Activated CD8-positive, alpha-beta memory T cell treated with anti-CD3 and anti-CD28 coated beads, Interleukin-2, amount 10 ng/mL, durations not matched to agents 7 days and 5 days (primary cell): ENCODE results near the gene GORASP2. TPM values are rescaled to one million over a fixed set of nuclear protein-coding genes. Genes with fewer than 3 reads are reported as not detected.

ENCODE experiments used
- ATAC-seq: fragments of 150-1000 bp; cut with Tn5 transposase; one replicate; pipeline ENCODE4 v1.10.0; 2021; ENCODE audit warnings: moderate library complexity
- CTCF ChIA-PET: fragments of 350-600 bp; sonication (Branson Sonifier 250); formaldehyde crosslinking; loops from one replicate; lab custom pipeline; 2021; ENCODE audit warnings: antibody characterized with exemption; lab: Charles Lee
- DNase-seq: peaks from one replicate; pipeline ENCODE4 v3.0.0-alpha.2; 2020
- H3K27ac Mint-ChIP-seq: one replicate; pipeline ENCODE4 v1.8.0; 2021; ENCODE audit warnings: mild to moderate bottlenecking, mixed read lengths
- H3K27me3 Mint-ChIP-seq: one replicate; pipeline ENCODE4 v1.8.0; 2021; ENCODE audit warnings: mixed read lengths
- H3K36me3 Mint-ChIP-seq: one replicate; pipeline ENCODE4 v1.8.0; 2021; ENCODE audit warnings: mild to moderate bottlenecking, mixed read lengths
- H3K4me1 Mint-ChIP-seq: one replicate; pipeline ENCODE4 v1.8.0; 2021; ENCODE audit warnings: mixed read lengths
- H3K4me3 Mint-ChIP-seq: one replicate; pipeline ENCODE4 v1.8.0; 2021; ENCODE audit warnings: mild to moderate bottlenecking, moderate library complexity, mixed read lengths
- H3K9me3 Mint-ChIP-seq: one replicate; pipeline ENCODE4 v1.8.0; 2022; ENCODE audit warnings: low read depth, mixed read lengths
- total RNA-seq, 2 experiments: library from RNA; stranded (reverse); gene quantifications; one replicate each; pipeline ENCODE4 v1.2.3, GENCODE V29; 2021

Gene GORASP2
- total RNA-seq = 10 to 100 TPM; 45.3 to 64.4 TPM

- H3K27ac Mint-ChIP-seq = peak within 1 kb of the TSS; percentile 97
- peak; percentile 99 for DNase-seq
- H3K4me1 Mint-ChIP-seq = peaks cover 40% of the 10 kb centered on the region
- H3K4me3 Mint-ChIP-seq = peak within 1 kb of the TSS; percentile 95
- H3K36me3 Mint-ChIP-seq = peaks cover 24% of the 10 kb centered on the region
- ATAC-seq = peak; percentile 93
- H3K27me3 Mint-ChIP-seq = no peaks in the 10 kb centered on the region
- CTCF ChIA-PET = interaction anchor here (0.8 to 4.3 kb wide), 34 partner anchors 9 to 638 kb away, joined by 3 to 23 read pairs (median 4); partner anchors contain the start of genes DCAF17, METTL8 and TLK1
- no peaks in the 10 kb centered on the region for H3K9me3 Mint-ChIP-seq
Observed at GRCh38 chr2:170928824-170929685, at the start of gene GORASP2. TSS of gene GORASP2 (plus strand) at chr2:170929253. CDS start at chr2:170929341, 88 bp downstream.

GRCh38 chr2:170881840-170882239 lies 47.2 kb upstream of the GORASP2 start:
- CTCF ChIA-PET = interaction anchor here (1.8 kb wide), 1 partner anchor 9 kb away, joined by 12 read pairs; no protein-coding TSS in a partner anchor
- no peaks in the 10 kb centered on the region for H3K36me3 Mint-ChIP-seq
- no peaks in the 10 kb centered on the region for H3K9me3 Mint-ChIP-seq
- H3K4me1 Mint-ChIP-seq = peaks cover 6% of the 10 kb centered on the region
- no peak for ATAC-seq
- no peak overlapping the region for H3K4me3 Mint-ChIP-seq
- peaks cover 25% of the 10 kb centered on the region for H3K27me3 Mint-ChIP-seq
- no peak for DNase-seq
- no peak overlapping the region for H3K27ac Mint-ChIP-seq

- Mint-ChIP-seq H3K9me3 (no peaks in the 10 kb centered on the region), H3K36me3 (no peaks in the 10 kb centered on the region), H3K4me3 (no peak overlapping the region), H3K27me3 (peaks cover 25% of the 10 kb centered on the region), H3K4me1 (peaks cover 6% of the 10 kb centered on the region), H3K27ac (no peak overlapping the region)
- CTCF ChIA-PET = no interaction called here
- DNase-seq (no peak), ATAC-seq (no peak)
Observed at GRCh38 chr2:170882758-170883157, 46.3 kb upstream of the GORASP2 start.

- CTCF ChIA-PET = interaction anchor here (2.6 kb wide), 1 partner anchor 11 kb away, joined by 10 read pairs; no protein-coding TSS in a partner anchor
Observed at GRCh38 chr2:170883683-170884082, 45.4 kb upstream of the GORASP2 start.

GRCh38 chr2:170885130-170885791 lies 43.8 kb upstream of the GORASP2 start:
- CTCF ChIA-PET = interaction anchor here (1.0 to 2.6 kb wide), 2 partner anchors 12 to 531 kb away, joined by 3 to 10 read pairs; no protein-coding TSS in a partner anchor
- no peak for ATAC-seq
- no peaks in the 10 kb centered on the region for H3K9me3 Mint-ChIP-seq
- H3K27me3 Mint-ChIP-seq = peaks cover 36% of the 10 kb centered on the region
- no peak overlapping the region for H3K4me3 Mint-ChIP-seq
- H3K27ac Mint-ChIP-seq = no peak overlapping the region
- no peaks in the 10 kb centered on the region for H3K4me1 Mint-ChIP-seq
- no peak for DNase-seq
- no peaks in the 10 kb centered on the region for H3K36me3 Mint-ChIP-seq

More at GRCh38 chr2:170883683-170884082, 45.4 kb upstream of the GORASP2 start:
- no peaks in the 10 kb centered on the region for H3K36me3 Mint-ChIP-seq
- peaks cover 31% of the 10 kb centered on the region for H3K27me3 Mint-ChIP-seq
- no peak for DNase-seq
- H3K4me3 Mint-ChIP-seq = no peak overlapping the region
- H3K9me3 Mint-ChIP-seq = no peaks in the 10 kb centered on the region
- peaks cover under 1% of the 10 kb centered on the region for H3K4me1 Mint-ChIP-seq
- ATAC-seq = no peak
- H3K27ac Mint-ChIP-seq = no peak overlapping the region

DNA sequence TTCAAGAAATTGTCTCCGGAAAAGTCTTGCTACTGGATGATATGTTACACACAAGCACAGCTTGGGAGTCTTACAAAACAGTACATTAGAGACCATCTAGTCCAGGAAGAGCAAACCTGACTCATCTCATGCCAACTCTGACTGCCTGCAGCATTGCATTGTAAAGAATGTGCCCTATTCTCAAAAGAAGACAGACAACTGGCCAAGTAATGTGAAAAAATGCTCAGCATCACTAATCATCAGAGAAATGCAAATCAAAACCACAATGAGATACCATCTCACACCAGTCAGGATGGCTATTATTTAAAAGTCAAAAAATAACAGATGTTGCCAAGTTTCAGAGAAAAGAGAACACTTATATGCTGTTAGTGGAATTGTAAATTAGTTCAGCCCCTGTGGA lies 42.7 kb upstream of the GORASP2 start:
- ATAC-seq (no peak), DNase-seq (no peak)
- Mint-ChIP-seq H3K4me1 (no peaks in the 10 kb centered on the region), H3K27me3 (peaks cover 34% of the 10 kb centered on the region), H3K27ac (no peak overlapping the region), H3K36me3 (no peaks in the 10 kb centered on the region), H3K4me3 (no peak overlapping the region), H3K9me3 (no peaks in the 10 kb centered on the region)
- CTCF ChIA-PET = interaction anchor here (2.6 kb wide), 1 partner anchor 13 kb away, joined by 10 read pairs; no protein-coding TSS in a partner anchor

DNA sequence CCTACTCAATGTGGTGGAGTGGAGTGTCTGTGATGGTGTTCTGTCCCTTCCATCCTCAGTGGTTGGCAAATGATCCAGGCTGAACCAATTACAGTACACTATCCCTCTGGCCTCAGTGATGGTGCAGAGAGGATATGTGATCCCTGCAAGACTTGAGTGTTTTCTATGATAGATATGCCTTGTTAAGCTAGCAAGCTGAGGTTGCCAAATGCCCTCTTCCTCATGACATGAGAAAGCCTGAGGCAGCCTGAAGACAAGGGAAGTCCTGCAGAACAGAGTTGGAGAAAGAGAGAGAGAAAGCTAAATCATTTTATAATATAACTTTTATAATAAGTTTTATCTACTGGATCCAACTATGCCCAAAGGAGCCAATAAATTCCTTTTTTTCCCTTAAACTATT lies 41.6 kb upstream of the GORASP2 start:
- DNase-seq = no peak
- Mint-ChIP-seq H3K4me3 (no peak overlapping the region), H3K4me1 (no peaks in the 10 kb centered on the region), H3K36me3 (no peaks in the 10 kb centered on the region), H3K27ac (no peak overlapping the region), H3K27me3 (peaks cover 32% of the 10 kb centered on the region), H3K9me3 (no peaks in the 10 kb centered on the region)
- CTCF ChIA-PET = no interaction called here
- ATAC-seq = no peak

- H3K4me3 Mint-ChIP-seq = no peak overlapping the region
- CTCF ChIA-PET = no interaction called here
- no peak for ATAC-seq
- peaks cover 31% of the 10 kb centered on the region for H3K27me3 Mint-ChIP-seq
- no peak overlapping the region for H3K27ac Mint-ChIP-seq
- no peaks in the 10 kb centered on the region for H3K9me3 Mint-ChIP-seq
- no peaks in the 10 kb centered on the region for H3K4me1 Mint-ChIP-seq
- H3K36me3 Mint-ChIP-seq = no peaks in the 10 kb centered on the region
- DNase-seq = no peak
Observed at GRCh38 chr2:170887896-170888295, 41.2 kb upstream of the GORASP2 start.

- Mint-ChIP-seq H3K4me1 (no peaks in the 10 kb centered on the region), H3K27ac (no peak overlapping the region), H3K9me3 (no peaks in the 10 kb centered on the region), H3K27me3 (peaks cover 33% of the 10 kb centered on the region), H3K36me3 (no peaks in the 10 kb centered on the region), H3K4me3 (no peak overlapping the region)
- ATAC-seq = no peak
- no peak for DNase-seq
- CTCF ChIA-PET = interaction anchor here (1.6 kb wide), 1 partner anchor 20 kb away, joined by 5 read pairs; no protein-coding TSS in a partner anchor
Observed at GRCh38 chr2:170891893-170892292, 37.2 kb upstream of the GORASP2 start.

DNA sequence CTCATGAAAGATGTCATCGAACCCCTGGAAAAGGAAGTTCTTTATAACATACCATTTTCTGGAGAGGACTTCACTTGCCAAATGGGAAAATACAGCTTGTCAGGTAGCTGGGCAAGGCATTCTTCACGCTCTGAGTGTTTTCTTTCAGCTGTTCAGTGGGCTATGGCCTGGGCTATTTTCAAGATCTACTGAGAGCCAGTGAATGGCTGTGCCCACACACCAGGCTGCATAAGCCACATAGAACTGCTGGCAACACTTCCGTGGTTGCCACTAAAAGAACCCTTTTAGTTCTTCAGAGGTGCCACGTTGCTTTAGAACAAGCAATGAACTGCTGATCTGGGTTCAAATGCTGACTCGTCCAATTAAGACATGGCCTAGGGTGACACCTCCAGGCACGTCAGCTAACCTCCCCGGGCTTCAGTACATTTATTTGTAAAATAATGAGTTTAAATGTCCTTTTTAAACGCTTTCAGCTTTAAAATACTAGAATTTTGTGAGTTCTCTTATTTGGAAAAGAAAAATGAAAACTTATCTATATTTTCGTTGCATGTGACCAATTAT lies 36.6 kb upstream of the GORASP2 start:
- Mint-ChIP-seq H3K9me3 (no peaks in the 10 kb centered on the region), H3K27me3 (peaks cover 36% of the 10 kb centered on the region), H3K36me3 (no peaks in the 10 kb centered on the region), H3K4me3 (no peak overlapping the region), H3K4me1 (no peaks in the 10 kb centered on the region), H3K27ac (no peak overlapping the region)
- ATAC-seq (no peak), DNase-seq (no peak)
- CTCF ChIA-PET = interaction anchor here (1.6 kb wide), 1 partner anchor 20 kb away, joined by 5 read pairs; no protein-coding TSS in a partner anchor

DNA sequence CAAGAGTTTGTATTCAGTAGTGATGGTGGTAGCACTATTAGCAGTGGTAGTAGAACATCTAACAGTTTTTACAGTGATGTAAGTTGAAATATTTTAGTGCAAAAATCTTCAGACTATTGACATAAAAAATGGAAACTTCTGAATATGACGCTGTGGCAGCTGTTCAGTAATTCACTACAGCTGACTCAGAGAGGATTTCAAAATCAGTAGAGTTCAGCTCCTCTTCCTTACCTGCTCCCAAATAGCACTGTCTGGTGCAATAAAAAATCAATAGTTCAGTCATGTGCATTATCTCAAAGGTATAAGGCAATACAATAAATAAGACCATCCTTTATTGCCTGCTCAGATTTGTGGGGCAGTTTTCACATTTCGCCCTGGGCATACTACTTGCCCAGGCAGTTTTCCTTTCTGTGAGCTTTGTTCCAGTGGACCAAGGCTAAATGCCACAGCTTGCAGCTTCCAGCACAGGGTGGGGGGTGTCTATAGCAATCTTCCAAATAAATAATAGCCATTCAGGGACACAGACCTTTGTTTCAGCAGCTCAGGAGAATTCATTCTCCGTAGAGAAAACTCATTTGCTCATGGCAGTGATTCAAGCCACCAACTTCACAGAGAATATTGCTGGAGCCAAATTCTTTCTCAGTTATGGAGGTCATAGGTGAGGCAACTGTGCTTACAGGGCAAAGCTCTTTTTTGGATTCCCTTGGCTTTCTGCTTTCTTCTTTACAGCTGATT lies 33.9 kb upstream of the GORASP2 start:
- Mint-ChIP-seq H3K9me3 (no peaks in the 10 kb centered on the region), H3K4me3 (no peak overlapping the region), H3K4me1 (no peaks in the 10 kb centered on the region), H3K36me3 (no peaks in the 10 kb centered on the region), H3K27me3 (peaks cover 33% of the 10 kb centered on the region), H3K27ac (no peak overlapping the region)
- no peak for ATAC-seq
- CTCF ChIA-PET = interaction anchor here (2.4 kb wide), 1 partner anchor 22 kb away, joined by 8 read pairs; no protein-coding TSS in a partner anchor
- no peak for DNase-seq

DNA sequence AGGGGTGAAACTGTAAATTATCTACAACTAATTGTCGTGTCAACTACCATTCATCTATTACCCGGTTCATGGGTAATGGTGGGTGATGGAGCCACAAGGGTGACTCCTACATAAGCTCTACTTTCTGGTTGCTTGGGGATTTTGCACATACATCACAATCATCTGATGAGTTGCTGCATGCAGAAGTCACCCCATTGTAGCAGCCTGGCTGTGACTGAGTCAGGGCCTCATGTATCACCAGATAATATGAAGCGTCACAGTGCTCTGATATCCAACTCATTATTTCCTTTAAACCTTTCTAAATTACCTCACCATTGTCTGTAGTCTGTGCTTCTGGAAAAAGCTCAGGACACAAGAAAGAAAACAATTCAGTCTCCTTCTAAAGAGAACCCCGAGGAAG lies 32.4 kb upstream of the GORASP2 start:
- Mint-ChIP-seq H3K27ac (no peak overlapping the region), H3K4me1 (no peaks in the 10 kb centered on the region)
- CTCF ChIA-PET = interaction anchor here (1.3 to 2.4 kb wide), 2 partner anchors 24 to 32 kb away, joined by 4 to 8 read pairs; partner anchors contain the start of gene GORASP2

More for the DNA sequence above, 32.4 kb upstream of the GORASP2 start:
- no peak for ATAC-seq
- Mint-ChIP-seq H3K4me3 (no peak overlapping the region), H3K27me3 (peaks cover 28% of the 10 kb centered on the region), H3K36me3 (no peaks in the 10 kb centered on the region), H3K9me3 (no peaks in the 10 kb centered on the region)
- DNase-seq = no peak
